Sigmoid colon (tissue), 7 donors: ENCODE data around the gene PLOD3. TPM values are rescaled to one million over a fixed set of nuclear protein-coding genes. Genes with fewer than 3 reads are reported as not detected.

Source experiments
- DNase-seq: peaks from one replicate; pipeline ENCODE4 v3.0.0-alpha.2; 2019
- H3K27ac ChIP-seq, 4 donors: fragments of 200-600 bp; sonication (generic); one replicate each; pipeline ENCODE4 v1.5.1; 2016 to 2019; ENCODE audit warnings: mild to moderate bottlenecking in 1 of 4
- H3K27me3 ChIP-seq, 3 donors: fragments of 200-600 bp; sonication (generic); one replicate each; pipeline ENCODE4 v1.5.1; 2019; ENCODE audit warnings: mild to moderate bottlenecking in 1 of 3
- H3K36me3 ChIP-seq, 4 donors: fragments of 200-600 bp; sonication (generic); one replicate each; pipeline ENCODE4 v1.5.1; 2016 to 2019
- H3K4me1 ChIP-seq, 4 donors: fragments of 200-600 bp; sonication (generic); one replicate each; pipeline ENCODE4 v1.5.1; 2017 to 2019
- H3K4me3 ChIP-seq, 4 donors: fragments of 200-600 bp; sonication (generic); one replicate each; pipeline ENCODE4 v1.5.1; 2017 to 2019; ENCODE audit warnings: mild to moderate bottlenecking in 2 of 4, moderate library complexity in 1 of 4
- H3K9me3 ChIP-seq, 4 donors: fragments of 200-600 bp in 3 of 4; sonication (generic) in 3 of 4; one replicate each; pipeline versions ENCODE4 v1.5.1 to v1.6.1; 2013 to 2019
- EP300 ChIP-seq, 4 donors: sonication (generic); formaldehyde crosslinking; IDR thresholded peaks; one replicate each; pipeline ENCODE4 v1.6.1; 2017; ENCODE audit warnings: antibody characterized with exemption in 4 of 4
- POLR2A ChIP-seq, 2 donors: fragments of 450-650 bp; IDR thresholded peaks; one replicate each; pipeline ENCODE4 v1.6.1; 2016; ENCODE audit warnings: antibody characterized with exemption in 2 of 2, mild to moderate bottlenecking in 2 of 2, moderate library complexity in 2 of 2
- POLR2AphosphoS5 ChIP-seq, 4 donors: sonication (generic); formaldehyde crosslinking; IDR thresholded peaks; one replicate each; pipeline ENCODE4 v1.6.1; 2017; ENCODE audit warnings: antibody characterized with exemption in 4 of 4
- WGBS, 2 donors: extraction: QIAGEN DNeasy Blood & Tissue Kit; methylation state at CpG; one replicate each; pipeline ENCODE4 v1.1.7; 2013; 5-methylcytosine and 5-hydroxymethylcytosine counted together
- intact Hi-C: fragments of 100-400 bp; cut with DNase I; formaldehyde crosslinking; loops from one replicate; pipeline ENCODE4 v1.15.1; 2023
- polyA plus RNA-seq, 3 donors: library from polyadenylated mRNA; stranded (reverse); fragments of 200-250 nt; gene quantifications; one replicate each; pipeline ENCODE4 v1.2.3, GENCODE V29; 2013
- total RNA-seq, 4 donors: library from RNA; depleted of rRNA; stranded (reverse); fragments of >200 nt; gene quantifications; one replicate each; pipeline ENCODE4 v1.1.0, GENCODE V29; 2016
- TF ChIP-seq, protein P1 (sequence below), 4 experiments: fragments of 450-650 bp in 3 of 4; fragments of 200-600 bp in 1 of 4; IDR thresholded peaks; one replicate each; pipeline ENCODE4 v1.5.1; 2016 to 2019; ENCODE audit warnings: antibody characterized with exemption in 4 of 4, mild to moderate bottlenecking in 3 of 4, moderate library complexity in 2 of 4
- donor health status: healthy with polysubstance abuse.
- donor health status: Bipolar disorder and iron deficiency.
- donor health status: healthy.

Gene PLOD3
- total and polyA plus RNA-seq, 7 donors = 18.0 to 57.3 (median 26.0) TPM

DNA sequence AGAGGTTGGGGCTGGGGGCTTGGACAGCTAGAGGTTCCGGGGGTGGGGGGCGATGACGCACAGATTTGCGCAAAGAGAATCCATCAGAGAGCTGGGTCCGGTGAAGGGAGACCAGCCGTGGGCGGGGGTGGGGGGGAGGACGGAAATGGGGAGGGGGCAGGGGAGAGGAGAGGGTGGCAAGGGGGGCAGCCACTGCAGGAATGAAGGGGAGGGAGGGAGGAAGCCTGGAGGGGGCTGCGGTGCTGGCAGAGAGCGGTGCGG, 50.8 kb downstream of the PLOD3 start:
- Histone ChIP-seq H3K9me3 (no peaks in the 10 kb centered on the region), H3K36me3 (peaks cover 0 to 1% (median 0%) of the 10 kb centered on the region in 4 donors), H3K4me3 (no peak overlapping the region), H3K27me3 (peaks cover 71 to 100% (median 97%) of the 10 kb centered on the region in 3 donors), H3K27ac (no peak overlapping the region), H3K4me1 (peaks cover 0 to 51% (median 48%) of the 10 kb centered on the region in 4 donors)
- intact Hi-C loops = loop anchor here (10.0 kb wide), 1 partner anchor 272 kb away; the partner anchor contains the start of gene ACHE
- no peak for DNase-seq
- TF ChIP-seq, protein P1, sequence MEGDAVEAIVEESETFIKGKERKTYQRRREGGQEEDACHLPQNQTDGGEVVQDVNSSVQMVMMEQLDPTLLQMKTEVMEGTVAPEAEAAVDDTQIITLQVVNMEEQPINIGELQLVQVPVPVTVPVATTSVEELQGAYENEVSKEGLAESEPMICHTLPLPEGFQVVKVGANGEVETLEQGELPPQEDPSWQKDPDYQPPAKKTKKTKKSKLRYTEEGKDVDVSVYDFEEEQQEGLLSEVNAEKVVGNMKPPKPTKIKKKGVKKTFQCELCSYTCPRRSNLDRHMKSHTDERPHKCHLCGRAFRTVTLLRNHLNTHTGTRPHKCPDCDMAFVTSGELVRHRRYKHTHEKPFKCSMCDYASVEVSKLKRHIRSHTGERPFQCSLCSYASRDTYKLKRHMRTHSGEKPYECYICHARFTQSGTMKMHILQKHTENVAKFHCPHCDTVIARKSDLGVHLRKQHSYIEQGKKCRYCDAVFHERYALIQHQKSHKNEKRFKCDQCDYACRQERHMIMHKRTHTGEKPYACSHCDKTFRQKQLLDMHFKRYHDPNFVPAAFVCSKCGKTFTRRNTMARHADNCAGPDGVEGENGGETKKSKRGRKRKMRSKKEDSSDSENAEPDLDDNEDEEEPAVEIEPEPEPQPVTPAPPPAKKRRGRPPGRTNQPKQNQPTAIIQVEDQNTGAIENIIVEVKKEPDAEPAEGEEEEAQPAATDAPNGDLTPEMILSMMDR (IDR thresholded peaks at IDR 0.05) = no peak
- TF ChIP-seq POLR2A (IDR thresholded peaks at IDR 0.05) (no peak), POLR2AphosphoS5 (IDR thresholded peaks at IDR 0.05) (no peak), EP300 (IDR thresholded peaks at IDR 0.05) (no peak)
- 2 to 7% methylated on average over 11 of the region's 11 CpGs for WGBS, 2 donors

DNA sequence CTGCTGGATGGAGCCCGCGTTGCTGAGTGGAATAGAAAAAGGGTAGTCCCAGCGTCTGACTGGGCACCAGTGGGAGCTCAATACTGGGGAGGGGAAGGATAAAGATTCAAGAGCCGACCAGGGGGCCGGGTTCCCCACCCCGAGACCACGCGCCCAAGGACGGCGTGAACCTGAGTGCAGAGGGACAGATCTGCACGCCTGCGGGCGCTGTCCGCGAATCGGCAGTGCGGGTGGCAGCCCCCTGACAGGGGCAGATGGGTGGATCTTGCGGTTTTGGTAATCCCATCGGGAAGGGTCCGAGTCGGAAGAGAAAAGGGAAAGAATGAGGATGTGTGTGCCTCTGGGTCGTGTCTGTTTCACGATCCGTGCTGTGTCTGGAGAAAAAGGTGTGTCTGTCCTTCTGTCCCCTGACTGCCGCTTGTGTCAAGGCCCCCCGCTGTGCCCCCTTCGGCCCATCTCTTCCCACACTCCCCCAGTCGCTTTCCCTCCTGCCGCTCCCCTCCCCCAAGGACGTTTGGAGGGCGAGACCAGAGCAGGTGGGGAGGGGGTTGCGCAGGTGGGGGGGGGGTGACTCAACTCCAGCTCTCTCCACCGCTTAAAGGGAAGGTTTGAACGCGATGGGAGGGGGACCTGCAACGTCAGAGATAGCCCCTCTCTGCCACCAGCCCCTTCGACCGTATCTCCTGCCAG, 51.3 kb downstream of the PLOD3 start:
- no peak for DNase-seq
- Histone ChIP-seq H3K9me3 (no peaks in the 10 kb centered on the region), H3K36me3 (peaks cover 0 to 6% (median 0%) of the 10 kb centered on the region in 4 donors), H3K27ac (no peak overlapping the region), H3K27me3 (peaks cover 67 to 100% (median 97%) of the 10 kb centered on the region in 3 donors), H3K4me3 (no peak overlapping the region), H3K4me1 (peaks cover 0 to 51% (median 47%) of the 10 kb centered on the region in 4 donors)
- TF ChIP-seq POLR2A (IDR thresholded peaks at IDR 0.05) = no peak
- TF ChIP-seq POLR2AphosphoS5 (IDR thresholded peaks at IDR 0.05) = no peak
- TF ChIP-seq EP300 (IDR thresholded peaks at IDR 0.05) = no peak
- TF ChIP-seq, protein P1 (IDR thresholded peaks at IDR 0.05) = no peak
- intact Hi-C loops = loop anchor here (10.0 kb wide), 1 partner anchor 271 kb away; the partner anchor contains the start of gene ACHE
- WGBS, 2 donors = 2 to 5% methylated on average over 38 of the region's 38 CpGs

DNA sequence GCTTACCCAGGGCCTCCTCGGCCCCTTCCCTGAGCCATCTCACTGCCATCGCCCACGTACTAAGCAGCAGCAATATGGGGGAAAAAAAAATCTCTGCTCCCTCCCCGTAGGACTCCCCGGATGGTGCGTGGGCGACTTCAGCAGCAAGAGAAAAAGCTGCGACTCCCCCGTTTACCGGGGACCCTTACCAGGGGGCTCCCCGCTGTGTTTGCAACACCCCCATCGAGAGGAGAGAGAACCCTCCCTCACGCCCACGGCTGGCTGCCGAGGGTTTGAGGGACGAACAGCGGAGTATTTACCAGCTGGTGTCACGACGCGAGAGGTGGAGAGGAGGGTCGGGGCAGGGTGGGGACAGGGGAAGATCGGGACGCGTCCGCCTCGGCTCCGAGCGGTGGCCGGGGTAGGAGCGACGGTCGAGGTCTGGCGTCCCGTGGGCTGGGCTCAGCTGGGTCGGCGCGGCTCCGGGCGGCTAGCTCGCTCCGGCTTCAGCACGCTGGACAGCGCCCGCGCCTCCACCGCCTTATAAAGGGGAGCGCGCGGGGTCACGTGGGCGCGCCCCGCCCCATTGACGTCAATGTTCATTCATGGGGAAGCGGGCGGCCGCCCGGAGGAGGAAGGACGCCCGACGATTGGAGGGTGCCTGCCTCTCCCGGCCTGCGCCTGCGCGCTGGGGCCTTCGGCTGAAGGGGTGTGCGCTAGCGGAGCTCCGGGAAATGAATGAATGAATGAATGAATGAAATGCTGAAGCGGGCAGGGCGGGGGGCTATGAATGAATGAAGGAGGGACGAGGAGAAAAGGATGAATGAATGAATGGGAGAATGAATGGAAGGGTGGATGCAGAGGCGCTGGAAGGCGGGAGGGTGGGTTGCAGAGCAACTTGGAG, 52.1 kb downstream of the PLOD3 start, which contains the start of gene VGF:
Gene VGF, minus strand, starts transcription at position 495 of the 883 bp plus-strand sequence. CDS start 726 bp downstream, outside the sequence.
- intact Hi-C loops = loop anchor here (10.0 kb wide), 1 partner anchor 271 kb away; the partner anchor contains the start of gene ACHE
- H3K27me3 ChIP-seq = peaks cover 59 to 98% (median 92%) of the 10 kb centered on the region in 3 donors
- 3 to 4% methylated on average over 74 of the region's 74 CpGs for WGBS, 2 donors

DNA sequence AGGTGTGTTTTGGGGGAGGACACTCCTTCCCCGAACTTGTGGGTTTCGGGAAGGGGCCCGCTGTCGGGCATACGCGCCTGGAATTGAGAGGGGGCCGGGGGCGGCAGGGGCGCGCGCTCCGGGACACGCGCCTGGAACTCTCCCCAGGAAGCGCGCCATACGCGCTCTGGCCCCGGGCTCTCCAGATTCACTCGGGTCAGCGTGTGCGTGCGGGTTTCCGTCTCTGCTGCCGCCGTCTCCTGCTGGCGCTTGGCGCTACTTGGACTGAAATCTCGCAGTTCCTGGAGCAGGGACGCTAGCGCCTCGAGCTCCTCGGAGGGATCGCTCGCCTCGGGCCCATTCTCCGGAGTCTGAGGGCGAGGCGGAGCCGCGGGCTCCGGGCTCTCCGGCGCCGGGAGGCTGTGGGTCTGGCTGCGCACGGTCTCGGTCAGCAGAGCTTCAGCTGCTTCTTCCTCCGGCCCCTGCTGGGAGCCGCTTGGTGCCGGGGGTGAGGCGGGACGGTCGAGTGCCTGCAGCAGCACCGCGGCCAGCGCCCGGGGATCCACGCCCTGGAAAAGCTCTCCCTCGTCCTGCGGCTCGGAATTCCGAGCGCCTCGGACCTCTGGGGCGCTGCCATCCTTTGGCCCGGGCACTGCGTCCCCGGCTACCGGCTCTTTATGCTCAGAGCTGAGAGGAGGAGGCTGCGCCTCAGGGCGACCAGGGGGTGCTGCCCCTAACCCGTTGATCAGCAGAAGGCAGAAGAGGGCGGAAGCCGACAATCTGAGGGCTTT, 53.1 kb downstream of the PLOD3 start:
- peaks cover 0 to 42% (median 42%) of the 10 kb centered on the region in 4 donors for H3K4me1 ChIP-seq
- DNase-seq = no peak
- peaks cover 4 to 22% (median 10%) of the 10 kb centered on the region in 4 donors for H3K36me3 ChIP-seq
- no peak overlapping the region for H3K27ac ChIP-seq
- peaks cover 55 to 92% (median 81%) of the 10 kb centered on the region in 3 donors for H3K27me3 ChIP-seq
- 3% methylated on average over 75 of the region's 75 CpGs for WGBS, 2 donors
- TF ChIP-seq POLR2A (IDR thresholded peaks at IDR 0.05) (no peak), POLR2AphosphoS5 (IDR thresholded peaks at IDR 0.05) (no peak), EP300 (IDR thresholded peaks at IDR 0.05) (no peak)
- TF ChIP-seq, protein P1 (IDR thresholded peaks at IDR 0.05) = no peak
- peak overlapping the region in 2 of 4 donors; percentile 25 to 35 for H3K4me3 ChIP-seq
- intact Hi-C loops = loop anchor here (10.0 kb wide), 1 partner anchor 269 kb away; the partner anchor contains the start of gene ACHE
- H3K9me3 ChIP-seq = no peaks in the 10 kb centered on the region

More for the DNA sequence above, 52.1 kb downstream of the PLOD3 start, which contains the start of gene VGF:
- Histone ChIP-seq H3K27ac (no peak within 1 kb of the TSS), H3K36me3 (peaks cover 0 to 14% (median 2%) of the 10 kb centered on the region in 4 donors), H3K4me3 (no peak within 1 kb of the TSS), H3K4me1 (peaks cover 0 to 51% (median 47%) of the 10 kb centered on the region in 4 donors), H3K9me3 (no peaks in the 10 kb centered on the region)
- TF ChIP-seq POLR2AphosphoS5 (IDR thresholded peaks at IDR 0.05) = peak in 2 of 4 donors; percentile 39 to 72
- TF ChIP-seq, protein P1 (IDR thresholded peaks at IDR 0.05) = no peak
- no peak for TF ChIP-seq POLR2A (IDR thresholded peaks at IDR 0.05)
- DNase-seq = peak; percentile 92
